H1 (cell line): ENCODE measurements around the gene AMPH.

Source experiments
- ASH2L ChIP-seq: fragments of 200-600, 300-600 bp; sonication (generic); IDR thresholded peaks from one replicate; pipeline ENCODE4 v1.7.1; 2017; ENCODE audit warnings: low read length
- BACH1 ChIP-seq: IDR thresholded peaks from 2 replicates; pipeline ENCODE4 v1.6.1; 2012; ENCODE audit warnings: low read length, improper control_type of control experiment
- EGR1 ChIP-seq: IDR thresholded peaks from 2 replicates; pipeline ENCODE4 v1.6.1; 2011; ENCODE audit warnings: low read depth, low read length, borderline replicate concordance
- FOSL1 ChIP-seq: IDR thresholded peaks from 2 replicates; pipeline ENCODE4 v1.6.1; 2011; ENCODE audit warnings: mild to moderate bottlenecking, low read depth, low read length, moderate library complexity; ENCODE audit not compliant: insufficient read depth
- JUN ChIP-seq: IDR thresholded peaks from 2 replicates; pipeline ENCODE4 v1.6.1; 2011; ENCODE audit warnings: low read depth, mild to moderate bottlenecking, improper control_type of control experiment, low read length
- POLR2AphosphoS5 ChIP-seq: IDR thresholded peaks from 2 replicates; pipeline ENCODE4 v1.6.1; 2011; ENCODE audit warnings: low read depth, low read length
- RFX5 ChIP-seq: IDR thresholded peaks from 2 replicates; pipeline ENCODE4 v1.6.1; 2011; ENCODE audit warnings: low read depth, low read length, improper control_type of control experiment, borderline replicate concordance
- YY1 ChIP-seq: IDR thresholded peaks from 2 replicates; pipeline ENCODE4 v1.6.1; 2011; ENCODE audit warnings: low read depth, mild to moderate bottlenecking, low read length
- TF ChIP-seq, protein P1 (sequence below), 3 experiments: IDR thresholded peaks; 1 replicate in 2 of 3; 2 replicates in 1 of 3; pipeline versions ENCODE4 v1.5.1 to v1.6.1; 2011; ENCODE audit warnings: low read length in 3 of 3, mild to moderate bottlenecking in 3 of 3, inconsistent platforms in 2 of 3, low read depth in 1 of 3, moderate library complexity in 1 of 3; ENCODE audit not compliant: insufficient read depth in 1 of 3; ENCODE audit errors: control extremely low read depth in 1 of 3

DNA sequence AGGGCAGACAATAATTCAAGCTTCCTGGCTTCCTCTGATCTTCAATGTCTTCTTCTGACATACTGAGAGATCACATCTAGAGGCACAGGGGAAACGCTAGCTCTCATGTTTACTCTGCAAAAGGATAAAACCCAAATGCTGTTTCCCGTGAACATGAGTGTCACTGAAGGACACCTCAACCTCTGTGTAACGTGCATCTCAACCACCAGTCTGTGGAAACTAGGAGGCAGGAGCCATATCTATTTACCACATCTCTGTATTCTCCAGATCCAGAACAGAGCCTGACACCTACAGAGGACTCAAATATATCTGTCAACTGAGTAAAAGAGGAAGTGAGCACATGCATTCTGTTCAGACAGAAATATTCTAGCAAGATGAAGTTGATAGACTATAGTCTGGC, 217.4 kb downstream of the AMPH start:
- TF ChIP-seq, protein P1, sequence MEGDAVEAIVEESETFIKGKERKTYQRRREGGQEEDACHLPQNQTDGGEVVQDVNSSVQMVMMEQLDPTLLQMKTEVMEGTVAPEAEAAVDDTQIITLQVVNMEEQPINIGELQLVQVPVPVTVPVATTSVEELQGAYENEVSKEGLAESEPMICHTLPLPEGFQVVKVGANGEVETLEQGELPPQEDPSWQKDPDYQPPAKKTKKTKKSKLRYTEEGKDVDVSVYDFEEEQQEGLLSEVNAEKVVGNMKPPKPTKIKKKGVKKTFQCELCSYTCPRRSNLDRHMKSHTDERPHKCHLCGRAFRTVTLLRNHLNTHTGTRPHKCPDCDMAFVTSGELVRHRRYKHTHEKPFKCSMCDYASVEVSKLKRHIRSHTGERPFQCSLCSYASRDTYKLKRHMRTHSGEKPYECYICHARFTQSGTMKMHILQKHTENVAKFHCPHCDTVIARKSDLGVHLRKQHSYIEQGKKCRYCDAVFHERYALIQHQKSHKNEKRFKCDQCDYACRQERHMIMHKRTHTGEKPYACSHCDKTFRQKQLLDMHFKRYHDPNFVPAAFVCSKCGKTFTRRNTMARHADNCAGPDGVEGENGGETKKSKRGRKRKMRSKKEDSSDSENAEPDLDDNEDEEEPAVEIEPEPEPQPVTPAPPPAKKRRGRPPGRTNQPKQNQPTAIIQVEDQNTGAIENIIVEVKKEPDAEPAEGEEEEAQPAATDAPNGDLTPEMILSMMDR (IDR thresholded peaks at IDR 0.05; ENCODE audit: control extremely low read depth in 1 of 3, insufficient read depth in 1 of 3, low read depth in 1 of 3, low read length in 3 of 3) = no peak
- TF ChIP-seq YY1 (no peak), JUN (no peak), BACH1 (no peak), ASH2L (no peak), FOSL1 (no peak), POLR2AphosphoS5 (no peak), EGR1 (no peak), RFX5 (no peak)
